SK-N-SH (cell line): ENCODE data around the gene FAM83D. TPM values are rescaled to one million over a fixed set of nuclear protein-coding genes. Genes with fewer than 3 reads are reported as not detected.

Experiments
- CTCF ChIA-PET: fragments of 300-600, 350-600 bp; formaldehyde crosslinking; extraction: SDS; loops from one replicate; lab custom pipeline; 2021; lab: Yijun Ruan, JAX
- POLR2A ChIA-PET: fragments of 350-600 bp; sonication (Branson Sonifier 250); formaldehyde crosslinking; extraction: SDS; loops from one replicate; lab custom pipeline; 2020; ENCODE audit warnings: antibody characterized with exemption, inconsistent platforms; lab: Yijun Ruan, JAX
- DNase-seq: peaks from one replicate; pipeline ENCODE4 v3.0.0; 2012
- H2AFZ ChIP-seq: fragments of 200-600 bp; sonication (generic); 2 replicates; pipeline ENCODE4 v1.8.1; 2016; ENCODE audit warnings: antibody characterized with exemption, mild to moderate bottlenecking, low read depth
- H3F3A ChIP-seq: fragments of 200-600 bp; sonication (generic); replicated peaks from 2 replicates; pipeline ENCODE3; 2016; ENCODE audit warnings: antibody characterized with exemption, mild to moderate bottlenecking; ENCODE audit not compliant: insufficient read depth
- H3K27ac ChIP-seq, 2 experiments: fragments of 200-500 bp in 1 of 2; fragments of 200-600 bp in 1 of 2; sonication (Bioruptor generic) in 1 of 2; sonication (generic), shearing (Covaris generic) in 1 of 2; 2 replicates each; pipeline versions ENCODE4 v1.5.1 to v1.6.1; 2014 to 2016; ENCODE audit warnings: low read depth in 2 of 2, inconsistent platforms in 1 of 2, low read length in 1 of 2, mild to moderate bottlenecking in 1 of 2, mixed read lengths in 1 of 2
- H3K27me3 ChIP-seq: fragments of 200-600 bp; sonication (generic), shearing (Covaris generic); 2 replicates; pipeline ENCODE4 v1.6.1; 2016; ENCODE audit warnings: mixed run types; ENCODE audit not compliant: insufficient read depth
- H3K36me3 ChIP-seq, 2 experiments: fragments of 200-500 bp in 1 of 2; fragments of 200-600 bp in 1 of 2; sonication (Bioruptor generic) in 1 of 2; sonication (generic) in 1 of 2; replicated peaks in 1 of 2; 2 replicates each; pipeline versions ENCODE3 to v1.5.1; 2014 to 2016; ENCODE audit warnings: low read length in 1 of 2, mild to moderate bottlenecking in 1 of 2; ENCODE audit not compliant: insufficient read depth in 2 of 2, control insufficient read depth in 1 of 2
- H3K4me1 ChIP-seq, 2 experiments: fragments of 200-500 bp in 1 of 2; fragments of 200-600 bp in 1 of 2; sonication (Bioruptor generic) in 1 of 2; sonication (generic), shearing (Covaris generic) in 1 of 2; 2 replicates each; pipeline versions ENCODE4 v1.5.1 to v1.6.1; 2014 to 2016; ENCODE audit warnings: low read depth in 1 of 2, low read length in 1 of 2, mixed run types in 1 of 2; ENCODE audit not compliant: insufficient read depth in 2 of 2, control insufficient read depth in 1 of 2
- H3K4me2 ChIP-seq: fragments of 200-600 bp; sonication (generic), shearing (Covaris generic); 2 replicates; pipeline ENCODE4 v1.6.1; 2017; ENCODE audit warnings: mixed run types
- H3K4me3 ChIP-seq, 2 experiments: fragments of 200-500 bp in 1 of 2; fragments of 200-600 bp in 1 of 2; sonication (Bioruptor generic) in 1 of 2; sonication (generic), shearing (Covaris generic) in 1 of 2; 2 replicates each; pipeline versions ENCODE4 v1.5.1 to v1.8.1; 2014 to 2016; ENCODE audit warnings: low read depth in 2 of 2, inconsistent platforms in 1 of 2, low read length in 1 of 2, mild to moderate bottlenecking in 1 of 2, mixed read lengths in 1 of 2, moderate library complexity in 1 of 2
- H3K79me2 ChIP-seq: fragments of 200-600 bp; sonication (generic); 2 replicates; pipeline ENCODE4 v1.8.1; 2017; ENCODE audit warnings: mild to moderate bottlenecking; ENCODE audit not compliant: insufficient read depth
- H3K9ac ChIP-seq: fragments of 200-600 bp; sonication (generic); 2 replicates; pipeline ENCODE4 v1.6.1; 2017; ENCODE audit warnings: mixed run types
- H3K9me2 ChIP-seq: fragments of 200-600 bp; sonication (generic); 2 replicates; pipeline ENCODE4 v1.6.1; 2017; ENCODE audit warnings: mixed run types
- H3K9me3 ChIP-seq: fragments of 200-600 bp; sonication (generic); 2 replicates; pipeline ENCODE4 v1.6.1; 2017; ENCODE audit warnings: mixed run types, mild to moderate bottlenecking, moderate library complexity
- H4K20me1 ChIP-seq: fragments of 200-600 bp; sonication (generic); 2 replicates; pipeline ENCODE4 v1.6.1; 2017; ENCODE audit warnings: mild to moderate bottlenecking, mixed run types; ENCODE audit not compliant: insufficient read depth
- CHD2 ChIP-seq: fragments of 150-350 bp; IDR thresholded peaks from 2 replicates; pipeline ENCODE4 v1.6.1; 2018; ENCODE audit warnings: low read length; ENCODE audit not compliant: partially characterized antibody
- EP300 ChIP-seq, 2 experiments: IDR thresholded peaks; 2 replicates each; pipeline versions ENCODE4 v1.4.0 to v1.6.1; 2012; ENCODE audit warnings: borderline replicate concordance in 1 of 2, low read depth in 1 of 2, low read length in 1 of 2
- EZH2phosphoT487 ChIP-seq: fragments of 200-600 bp; sonication (generic); IDR thresholded peaks from 2 replicates; pipeline ENCODE4 v1.6.1; 2017; ENCODE audit warnings: low read depth, mixed run types, mild to moderate bottlenecking, antibody characterized with exemption, moderate library complexity, borderline replicate concordance
- FOXJ3 ChIP-seq: sonication (generic); formaldehyde crosslinking; IDR thresholded peaks from 2 replicates; pipeline ENCODE4 v1.5.1; 2020; ENCODE audit warnings: mild to moderate bottlenecking, missing genetic modification reagents
- JUND ChIP-seq: IDR thresholded peaks from 2 replicates; pipeline ENCODE4 v1.4.0; 2012
- MXI1 ChIP-seq: IDR thresholded peaks from 2 replicates; pipeline ENCODE4 v1.6.1; 2012; ENCODE audit warnings: mild to moderate bottlenecking, low read depth, low read length, improper control_type of control experiment
- RAD21 ChIP-seq: IDR thresholded peaks from 2 replicates; pipeline ENCODE4 v1.6.1; 2012; ENCODE audit warnings: mild to moderate bottlenecking, low read length
- RCOR1 ChIP-seq: fragments of 150-350 bp; IDR thresholded peaks from 2 replicates; pipeline ENCODE4 v1.6.1; 2017; ENCODE audit warnings: antibody characterized with exemption, low read length
- SIN3A ChIP-seq: IDR thresholded peaks from 2 replicates; pipeline ENCODE4 v1.6.1; 2012; ENCODE audit warnings: low read depth, mild to moderate bottlenecking, low read length, moderate library complexity, borderline replicate concordance
- TAF1 ChIP-seq: IDR thresholded peaks from 2 replicates; pipeline ENCODE4 v1.6.1; 2012; ENCODE audit warnings: low read depth, mild to moderate bottlenecking, low read length, moderate library complexity, borderline replicate concordance
- TCF12 ChIP-seq: IDR thresholded peaks from 2 replicates; pipeline ENCODE4 v1.4.0; 2012
- TEAD4 ChIP-seq: IDR thresholded peaks from 2 replicates; pipeline ENCODE4 v1.4.0; 2012; ENCODE audit warnings: mild to moderate bottlenecking, borderline replicate concordance; ENCODE audit not compliant: insufficient read depth
- WGBS: methylation state at CpG from one replicate; pipeline ENCODE4 v1.1.6; 2017; ENCODE audit warnings: low lambda C conversion rate; 5-methylcytosine and 5-hydroxymethylcytosine counted together
- polyA plus RNA-seq, 3 experiments: library from polyadenylated mRNA; depleted of rRNA; stranded (reverse); fragments of >200 nt; gene quantifications; 2 replicates each; pipeline ENCODE4 v1.2.3, GENCODE V29; 2012
- TF ChIP-seq, protein P1 (sequence below): IDR thresholded peaks from 2 replicates; pipeline ENCODE4 v1.4.0; 2012; ENCODE audit warnings: low read depth
- TF ChIP-seq, protein P2 (sequence below): IDR thresholded peaks from 2 replicates; pipeline ENCODE4 v1.4.0; 2012; ENCODE audit warnings: low read depth, borderline replicate concordance
- TF ChIP-seq, protein P3 (sequence below): fragments of 150-350 bp; IDR thresholded peaks from 2 replicates; pipeline ENCODE4 v1.6.1; 2017; ENCODE audit warnings: antibody characterized with exemption, low read length, low read depth, borderline replicate concordance
- TF ChIP-seq, protein P4 (sequence below): IDR thresholded peaks from 2 replicates; pipeline ENCODE4 v1.4.0; 2012; ENCODE audit warnings: low read depth, borderline replicate concordance
- TF ChIP-seq, protein P5 (sequence below): IDR thresholded peaks from 2 replicates; pipeline ENCODE4; 2012
- TF ChIP-seq, protein P6 (sequence below): fragments of 150-350 bp; IDR thresholded peaks from 2 replicates; pipeline ENCODE4 v1.6.1; 2016; ENCODE audit warnings: mild to moderate bottlenecking, low read depth, low read length

FAM83D gene
- polyA plus RNA-seq, 1 of the 3 experiments (the other 2 are of a cell fraction): 21.5 TPM

DNA sequence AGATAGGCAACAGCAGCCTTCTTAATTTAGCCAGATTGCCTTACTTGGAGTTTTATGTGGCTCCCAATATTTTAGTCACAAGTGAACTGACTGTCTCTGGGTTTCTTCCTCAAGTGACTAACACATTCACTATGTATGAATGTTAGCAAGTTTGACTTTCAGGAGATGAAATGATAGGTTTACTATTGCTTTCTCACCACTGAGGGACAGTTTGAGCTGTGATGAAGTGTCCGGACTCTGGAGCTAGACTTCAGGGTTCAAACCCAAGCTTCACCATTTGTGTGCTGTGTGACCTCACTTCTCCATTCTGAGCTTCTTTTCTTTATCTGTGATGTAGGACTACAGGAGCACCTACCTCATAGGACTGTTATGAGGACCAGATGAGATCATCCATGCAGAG lies 44.1 kb downstream of the FAM83D start (continued):
- TF ChIP-seq RAD21: no peak
- TF ChIP-seq, protein P1, sequence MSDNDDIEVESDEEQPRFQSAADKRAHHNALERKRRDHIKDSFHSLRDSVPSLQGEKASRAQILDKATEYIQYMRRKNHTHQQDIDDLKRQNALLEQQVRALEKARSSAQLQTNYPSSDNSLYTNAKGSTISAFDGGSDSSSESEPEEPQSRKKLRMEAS: no peak

DNA sequence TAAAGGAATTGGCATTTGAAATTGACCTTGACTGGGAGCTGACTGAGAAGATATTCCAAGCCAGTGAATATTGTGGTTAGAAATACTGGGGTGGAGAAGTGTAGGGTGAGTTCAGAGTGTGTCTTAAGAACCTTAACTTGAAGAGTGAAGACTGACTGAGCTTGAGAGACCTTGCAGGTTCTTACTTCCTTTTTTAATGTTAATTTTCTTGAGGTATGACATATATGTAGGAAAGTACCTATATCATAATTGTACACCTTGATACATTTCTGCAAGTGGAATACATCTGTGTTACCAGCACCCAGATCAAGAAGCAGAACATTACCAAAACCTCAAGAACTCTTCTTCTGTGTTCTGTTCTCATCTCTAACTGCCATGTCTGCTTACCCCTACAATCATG lies 46.9 kb downstream of the FAM83D start:
- no peaks in the 10 kb centered on the region for H4K20me1 ChIP-seq

DNA sequence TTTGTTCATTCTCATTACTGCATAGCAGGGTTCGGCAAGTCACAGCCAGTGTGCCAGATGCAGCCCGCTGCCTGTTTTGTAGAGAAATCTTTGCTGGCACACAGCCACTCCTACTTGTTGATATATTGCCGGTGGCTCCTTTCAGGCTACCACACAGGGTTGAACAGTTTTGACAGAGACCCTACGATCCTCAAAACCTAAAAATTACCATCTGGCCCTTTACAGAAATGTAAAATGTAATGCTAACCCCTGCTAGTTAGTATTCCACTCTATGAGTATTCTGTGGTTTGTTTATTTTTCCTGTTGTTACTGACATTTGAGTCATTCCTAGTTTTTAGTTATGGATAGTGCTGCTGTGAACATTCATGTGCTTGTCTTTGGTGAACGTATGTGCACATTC lies 47.4 kb downstream of the FAM83D start:
- Histone ChIP-seq H3K9me2 (no peaks in the 10 kb centered on the region), H3K4me3 (no peak overlapping the region), H3K27me3 (no peaks in the 10 kb centered on the region), H3K4me2 (peak overlapping the region; percentile 3), H3K27ac (peak overlapping the region in 1 of 2 experiments; percentile 47; a peak in 1 of 4 replicates), H3K9me3 (no peaks in the 10 kb centered on the region), H4K20me1 (no peaks in the 10 kb centered on the region), H3K79me2 (peaks cover 34% of the 10 kb centered on the region), H3F3A (peaks cover 11% of the 10 kb centered on the region), H3K36me3 (peaks cover 13 to 29% of the 10 kb centered on the region in 2 experiments), H3K9ac (no peak overlapping the region), H3K4me1 (peaks cover 0 to 24% of the 10 kb centered on the region in 2 experiments; a peak in 1 of 4 replicates), H2AFZ (no peak overlapping the region)
- ChIA-PET CTCF (interaction anchor here (1.1 to 1.4 kb wide), 2 partner anchors 21 to 75 kb away, joined by 3 to 5 read pairs; no protein-coding TSS in a partner anchor), POLR2A (interaction anchor here (1.3 kb wide), 1 partner anchor 11 kb away, joined by 4 read pairs; the partner anchor contains the start of gene DHX35)
- 70% methylated on average over 5 of the region's 5 CpGs for WGBS
- DNase-seq: no peak
- TF ChIP-seq, protein P2, sequence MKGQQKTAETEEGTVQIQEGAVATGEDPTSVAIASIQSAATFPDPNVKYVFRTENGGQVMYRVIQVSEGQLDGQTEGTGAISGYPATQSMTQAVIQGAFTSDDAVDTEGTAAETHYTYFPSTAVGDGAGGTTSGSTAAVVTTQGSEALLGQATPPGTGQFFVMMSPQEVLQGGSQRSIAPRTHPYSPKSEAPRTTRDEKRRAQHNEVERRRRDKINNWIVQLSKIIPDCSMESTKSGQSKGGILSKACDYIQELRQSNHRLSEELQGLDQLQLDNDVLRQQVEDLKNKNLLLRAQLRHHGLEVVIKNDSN: no peak
- TF ChIP-seq EP300 (IDR thresholded peaks at IDR 0.05; ENCODE audit: borderline replicate concordance in 1 of 2, low read depth in 1 of 2, low read length in 1 of 2): no peak
- TF ChIP-seq RAD21: no peak
- no peak for TF ChIP-seq TCF12
- no peak for TF ChIP-seq CHD2
- TF ChIP-seq MXI1: no peak
- TF ChIP-seq EZH2phosphoT487: no peak
- TF ChIP-seq SIN3A: no peak
- TF ChIP-seq TAF1: no peak
- no peak for TF ChIP-seq TEAD4
- TF ChIP-seq, protein P3, sequence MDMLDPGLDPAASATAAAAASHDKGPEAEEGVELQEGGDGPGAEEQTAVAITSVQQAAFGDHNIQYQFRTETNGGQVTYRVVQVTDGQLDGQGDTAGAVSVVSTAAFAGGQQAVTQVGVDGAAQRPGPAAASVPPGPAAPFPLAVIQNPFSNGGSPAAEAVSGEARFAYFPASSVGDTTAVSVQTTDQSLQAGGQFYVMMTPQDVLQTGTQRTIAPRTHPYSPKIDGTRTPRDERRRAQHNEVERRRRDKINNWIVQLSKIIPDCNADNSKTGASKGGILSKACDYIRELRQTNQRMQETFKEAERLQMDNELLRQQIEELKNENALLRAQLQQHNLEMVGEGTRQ: no peak
- TF ChIP-seq, protein P4, sequence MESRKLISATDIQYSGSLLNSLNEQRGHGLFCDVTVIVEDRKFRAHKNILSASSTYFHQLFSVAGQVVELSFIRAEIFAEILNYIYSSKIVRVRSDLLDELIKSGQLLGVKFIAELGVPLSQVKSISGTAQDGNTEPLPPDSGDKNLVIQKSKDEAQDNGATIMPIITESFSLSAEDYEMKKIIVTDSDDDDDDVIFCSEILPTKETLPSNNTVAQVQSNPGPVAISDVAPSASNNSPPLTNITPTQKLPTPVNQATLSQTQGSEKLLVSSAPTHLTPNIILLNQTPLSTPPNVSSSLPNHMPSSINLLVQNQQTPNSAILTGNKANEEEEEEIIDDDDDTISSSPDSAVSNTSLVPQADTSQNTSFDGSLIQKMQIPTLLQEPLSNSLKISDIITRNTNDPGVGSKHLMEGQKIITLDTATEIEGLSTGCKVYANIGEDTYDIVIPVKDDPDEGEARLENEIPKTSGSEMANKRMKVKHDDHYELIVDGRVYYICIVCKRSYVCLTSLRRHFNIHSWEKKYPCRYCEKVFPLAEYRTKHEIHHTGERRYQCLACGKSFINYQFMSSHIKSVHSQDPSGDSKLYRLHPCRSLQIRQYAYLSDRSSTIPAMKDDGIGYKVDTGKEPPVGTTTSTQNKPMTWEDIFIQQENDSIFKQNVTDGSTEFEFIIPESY: no peak
- TF ChIP-seq, protein P5, sequence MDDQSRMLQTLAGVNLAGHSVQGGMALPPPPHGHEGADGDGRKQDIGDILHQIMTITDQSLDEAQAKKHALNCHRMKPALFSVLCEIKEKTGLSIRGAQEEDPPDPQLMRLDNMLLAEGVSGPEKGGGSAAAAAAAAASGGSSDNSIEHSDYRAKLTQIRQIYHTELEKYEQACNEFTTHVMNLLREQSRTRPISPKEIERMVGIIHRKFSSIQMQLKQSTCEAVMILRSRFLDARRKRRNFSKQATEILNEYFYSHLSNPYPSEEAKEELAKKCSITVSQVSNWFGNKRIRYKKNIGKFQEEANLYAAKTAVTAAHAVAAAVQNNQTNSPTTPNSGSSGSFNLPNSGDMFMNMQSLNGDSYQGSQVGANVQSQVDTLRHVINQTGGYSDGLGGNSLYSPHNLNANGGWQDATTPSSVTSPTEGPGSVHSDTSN: no peak

More for the DNA sequence above, 46.9 kb downstream of the FAM83D start:
- no peak overlapping the region for H3K4me3 ChIP-seq
- no peak for TF ChIP-seq TAF1
- TF ChIP-seq, protein P1: no peak
- no peak for TF ChIP-seq RCOR1
- no peak for TF ChIP-seq FOXJ3 (CRISPR knock-in tag)
- TF ChIP-seq JUND: no peak
- TF ChIP-seq RAD21: no peak
- TF ChIP-seq, protein P6, sequence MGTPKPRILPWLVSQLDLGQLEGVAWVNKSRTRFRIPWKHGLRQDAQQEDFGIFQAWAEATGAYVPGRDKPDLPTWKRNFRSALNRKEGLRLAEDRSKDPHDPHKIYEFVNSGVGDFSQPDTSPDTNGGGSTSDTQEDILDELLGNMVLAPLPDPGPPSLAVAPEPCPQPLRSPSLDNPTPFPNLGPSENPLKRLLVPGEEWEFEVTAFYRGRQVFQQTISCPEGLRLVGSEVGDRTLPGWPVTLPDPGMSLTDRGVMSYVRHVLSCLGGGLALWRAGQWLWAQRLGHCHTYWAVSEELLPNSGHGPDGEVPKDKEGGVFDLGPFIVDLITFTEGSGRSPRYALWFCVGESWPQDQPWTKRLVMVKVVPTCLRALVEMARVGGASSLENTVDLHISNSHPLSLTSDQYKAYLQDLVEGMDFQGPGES: no peak
- TF ChIP-seq, all 33 proteins: peak for 0
- Histone ChIP-seq H3F3A (peaks cover 11% of the 10 kb centered on the region), H3K27me3 (no peaks in the 10 kb centered on the region), H3K27ac (peak overlapping the region in 1 of 2 experiments; percentile 47; a peak in 1 of 4 replicates), H3K9me2 (no peaks in the 10 kb centered on the region), H3K36me3 (peaks cover 12 to 29% of the 10 kb centered on the region in 2 experiments), H2AFZ (no peak overlapping the region), H3K4me2 (0 out of 2 replicates have a peak overlapping the region, but pooled peaks have one; percentile 3), H3K9me3 (no peaks in the 10 kb centered on the region), H3K4me1 (peaks cover 0 to 24% of the 10 kb centered on the region in 2 experiments; a peak in 1 of 4 replicates), H3K79me2 (peaks cover 38% of the 10 kb centered on the region), H3K9ac (no peak overlapping the region)
- ChIA-PET POLR2A (interaction anchor here (1.3 kb wide), 1 partner anchor 11 kb away, joined by 4 read pairs; the partner anchor contains the start of gene DHX35), CTCF (interaction anchor here (0.8 to 1.6 kb wide), 4 partner anchors 11 to 75 kb away, joined by 3 to 5 read pairs (median 4); no protein-coding TSS in a partner anchor)
- no peak for DNase-seq
